HepG2 (cell line): Measurements from ENCODE around the gene SIT1. TPM values are rescaled to one million over a fixed set of nuclear protein-coding genes. Genes with fewer than 3 reads are reported as not detected.

Experiments used
- CEBPB ChIP-seq: IDR thresholded peaks from 2 replicates; pipeline ENCODE4 v1.6.1; 2011; ENCODE audit warnings: low read depth, low read length, improper control_type of control experiment, borderline replicate concordance
- MEF2D ChIP-seq: sonication (generic); formaldehyde crosslinking; IDR thresholded peaks from 2 replicates; pipeline ENCODE4 v1.5.1; 2020; ENCODE audit warnings: mild to moderate bottlenecking, missing genetic modification reagents
- NR2F1 ChIP-seq, 2 experiments: fragments of 450-650 bp in 1 of 2; formaldehyde crosslinking in 1 of 2; IDR thresholded peaks; 2 replicates each; pipeline versions ENCODE4 v1.5.0 to v1.6.1; 2016 to 2020; ENCODE audit warnings: mild to moderate bottlenecking in 1 of 2, missing compliant biosample characterization in 1 of 2, missing genetic modification reagents in 1 of 2, moderate library complexity in 1 of 2
- PHB2 ChIP-seq: fragments of 450-650 bp; IDR thresholded peaks from 2 replicates; pipeline ENCODE4 v1.6.1; 2018; ENCODE audit not compliant: partially characterized antibody
- SIN3B ChIP-seq: fragments of 150-350 bp; IDR thresholded peaks from 2 replicates; pipeline ENCODE4 v1.6.1; 2014; ENCODE audit warnings: low read length
- SP1 ChIP-seq, 2 experiments: fragments of 450-650 bp in 1 of 2; sonication (generic) in 1 of 2; formaldehyde crosslinking in 1 of 2; IDR thresholded peaks; 2 replicates each; pipeline versions ENCODE4 v1.4.0 to v1.6.1; 2016 to 2020; ENCODE audit warnings: missing genetic modification reagents in 1 of 2
- SP4 ChIP-seq: sonication (generic); formaldehyde crosslinking; IDR thresholded peaks from 2 replicates; pipeline ENCODE4 v1.8.1; 2023; ENCODE audit warnings: mild to moderate bottlenecking, missing genetic modification reagents
- ZNF10 ChIP-seq: sonication (generic); formaldehyde crosslinking; IDR thresholded peaks from 2 replicates; pipeline ENCODE4 v1.4.0; 2020; ENCODE audit warnings: mild to moderate bottlenecking, low read depth, missing genetic modification reagents, borderline replicate concordance
- ZNF17 ChIP-seq: sonication (generic); formaldehyde crosslinking; IDR thresholded peaks from 2 replicates; pipeline ENCODE4 v1.5.0; 2020; ENCODE audit warnings: mild to moderate bottlenecking, missing genetic modification reagents
- ZNF235 ChIP-seq: sonication (generic); formaldehyde crosslinking; IDR thresholded peaks from 2 replicates; pipeline ENCODE4 v1.8.1; 2023; ENCODE audit warnings: mild to moderate bottlenecking, missing genetic modification reagents, borderline replicate concordance
- ZNF337 ChIP-seq: sonication (generic); formaldehyde crosslinking; IDR thresholded peaks from 2 replicates; pipeline ENCODE4 v1.5.1; 2020; ENCODE audit warnings: missing genetic modification reagents, low read depth, mild to moderate bottlenecking, borderline replicate concordance
- ZNF616 ChIP-seq: sonication (generic); formaldehyde crosslinking; IDR thresholded peaks from 2 replicates; pipeline ENCODE4 v1.5.0; 2020; ENCODE audit warnings: low read depth, mild to moderate bottlenecking, missing genetic modification reagents
- ZNF672 ChIP-seq: sonication (generic); formaldehyde crosslinking; IDR thresholded peaks from 2 replicates; pipeline ENCODE4 v1.8.1; 2022; ENCODE audit warnings: missing genetic modification reagents
- ZNF816 ChIP-seq: sonication (generic); formaldehyde crosslinking; IDR thresholded peaks from 2 replicates; pipeline ENCODE4 v1.8.0; 2022; ENCODE audit warnings: missing genetic modification reagents, mild to moderate bottlenecking, borderline replicate concordance
- polyA plus RNA-seq, 8 experiments: library from polyadenylated mRNA; depleted of rRNA in 3 of 8; stranded (reverse) in 7 of 8; unstranded in 1 of 8; fragments of >200 nt; fragmentation: Illumina TruSeq in 4 of 8; extraction: Trizol in 4 of 8; gene quantifications; 2 replicates each; pipeline versions ENCODE4 v1.2.1 to v1.2.3, GENCODE V29; 2011 to 2016; ENCODE audit warnings: low read depth in 4 of 8, missing spikeins in 1 of 8, mixed read lengths in 1 of 8; ENCODE audit not compliant: insufficient read depth in 1 of 8
- total RNA-seq, 5 experiments: library from RNA; depleted of rRNA; stranded (reverse); fragments of >200 nt; fragmentation: Illumina TruSeq; extraction: Trizol; gene quantifications; 2 replicates each; pipeline ENCODE4 v1.2.3, GENCODE V29; 2016; ENCODE audit warnings: low read depth in 1 of 5
- TF ChIP-seq, protein P1 (sequence below): sonication (generic); formaldehyde crosslinking; IDR thresholded peaks from 2 replicates; pipeline ENCODE4 v1.8.1; 2023; ENCODE audit warnings: mild to moderate bottlenecking, moderate library complexity, missing genetic modification reagents
- TF ChIP-seq, protein P2 (sequence below): sonication (generic); formaldehyde crosslinking; IDR thresholded peaks from 2 replicates; pipeline ENCODE4 v1.4.0; 2020; ENCODE audit warnings: missing genetic modification reagents, borderline replicate concordance
- TF ChIP-seq, protein P3 (sequence below): sonication (generic); formaldehyde crosslinking; IDR thresholded peaks from 2 replicates; pipeline ENCODE4 v1.9.0; 2021; ENCODE audit warnings: missing genetic modification reagents, mild to moderate bottlenecking, borderline replicate concordance
- TF ChIP-seq, protein P4 (sequence below): sonication (generic); formaldehyde crosslinking; IDR thresholded peaks from 2 replicates; pipeline ENCODE4 v1.4.0; 2020; ENCODE audit warnings: mild to moderate bottlenecking, missing genetic modification reagents

Gene SIT1
- total and polyA plus RNA-seq, 2 of the 13 experiments (the other 11 are each of a cell fraction or from before 2014, with no cell fraction given), result 0.09 to 6.7 TPM

DNA sequence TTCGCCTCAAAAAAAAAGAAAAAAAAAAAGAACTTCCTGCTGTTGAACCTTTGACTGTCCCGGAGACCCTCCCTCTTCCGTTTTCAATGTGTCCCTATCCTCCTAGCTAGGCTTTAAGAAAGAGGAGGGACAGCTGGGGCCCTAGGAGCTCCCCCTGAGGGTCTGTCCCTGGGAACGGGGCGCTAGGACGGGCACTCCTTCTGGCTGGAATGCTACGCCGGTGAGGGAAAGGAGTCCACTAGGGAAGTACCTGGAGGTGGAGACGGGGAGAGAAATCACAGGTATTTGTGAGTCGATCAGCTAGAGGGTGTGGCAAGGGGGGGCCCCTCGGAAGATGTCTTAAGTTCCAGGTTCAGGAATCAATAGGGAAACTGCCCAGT is 4.6 kb downstream of the SIT1 start (continued):
- TF ChIP-seq MEF2D (no peak), ZNF17 (CRISPR knock-in tag) (no peak), ZNF235 (CRISPR knock-in tag) (no peak), ZNF337 (CRISPR knock-in tag) (no peak), CEBPB (no peak), NR2F1 (CRISPR knock-in tag; IDR thresholded peaks at IDR 0.05) (no peak), ZNF616 (0 out of 2 replicates have a peak, but pooled peaks have one; percentile 37), ZNF672 (CRISPR knock-in tag) (no peak), SP1 (IDR thresholded peaks at IDR 0.05) (no peak), SP1 (CRISPR knock-in tag; IDR thresholded peaks at IDR 0.05) (no peak), ZNF10 (CRISPR knock-in tag) (no peak), SP4 (CRISPR knock-in tag) (0 out of 2 replicates have a peak, but pooled peaks have one; percentile 30), SIN3B (no peak), PHB2 (no peak), ZNF816 (CRISPR knock-in tag) (peak; percentile 65; the same call in 1 of the 2 replicates)
- TF ChIP-seq, protein P1, sequence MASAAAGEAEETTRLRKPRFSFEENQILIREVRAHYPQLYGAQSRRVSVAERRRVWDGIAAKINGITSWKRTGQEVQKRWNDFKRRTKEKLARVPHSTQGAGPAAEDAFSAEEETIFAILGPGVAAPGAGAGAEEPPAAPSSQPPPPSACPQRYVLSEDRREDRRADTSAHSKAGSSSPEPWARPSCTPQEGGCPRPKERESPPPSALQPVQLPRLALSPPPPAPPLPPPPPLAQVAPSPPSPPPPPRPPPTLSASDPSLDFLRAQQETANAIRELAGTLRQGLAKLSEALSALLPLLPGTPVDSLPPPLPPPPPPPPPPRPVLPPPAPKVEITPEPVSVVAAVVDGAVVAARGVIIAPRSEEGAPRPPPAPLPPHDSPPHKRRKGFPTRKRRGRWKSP (CRISPR knock-in tag), result no peak
- TF ChIP-seq, protein P2, sequence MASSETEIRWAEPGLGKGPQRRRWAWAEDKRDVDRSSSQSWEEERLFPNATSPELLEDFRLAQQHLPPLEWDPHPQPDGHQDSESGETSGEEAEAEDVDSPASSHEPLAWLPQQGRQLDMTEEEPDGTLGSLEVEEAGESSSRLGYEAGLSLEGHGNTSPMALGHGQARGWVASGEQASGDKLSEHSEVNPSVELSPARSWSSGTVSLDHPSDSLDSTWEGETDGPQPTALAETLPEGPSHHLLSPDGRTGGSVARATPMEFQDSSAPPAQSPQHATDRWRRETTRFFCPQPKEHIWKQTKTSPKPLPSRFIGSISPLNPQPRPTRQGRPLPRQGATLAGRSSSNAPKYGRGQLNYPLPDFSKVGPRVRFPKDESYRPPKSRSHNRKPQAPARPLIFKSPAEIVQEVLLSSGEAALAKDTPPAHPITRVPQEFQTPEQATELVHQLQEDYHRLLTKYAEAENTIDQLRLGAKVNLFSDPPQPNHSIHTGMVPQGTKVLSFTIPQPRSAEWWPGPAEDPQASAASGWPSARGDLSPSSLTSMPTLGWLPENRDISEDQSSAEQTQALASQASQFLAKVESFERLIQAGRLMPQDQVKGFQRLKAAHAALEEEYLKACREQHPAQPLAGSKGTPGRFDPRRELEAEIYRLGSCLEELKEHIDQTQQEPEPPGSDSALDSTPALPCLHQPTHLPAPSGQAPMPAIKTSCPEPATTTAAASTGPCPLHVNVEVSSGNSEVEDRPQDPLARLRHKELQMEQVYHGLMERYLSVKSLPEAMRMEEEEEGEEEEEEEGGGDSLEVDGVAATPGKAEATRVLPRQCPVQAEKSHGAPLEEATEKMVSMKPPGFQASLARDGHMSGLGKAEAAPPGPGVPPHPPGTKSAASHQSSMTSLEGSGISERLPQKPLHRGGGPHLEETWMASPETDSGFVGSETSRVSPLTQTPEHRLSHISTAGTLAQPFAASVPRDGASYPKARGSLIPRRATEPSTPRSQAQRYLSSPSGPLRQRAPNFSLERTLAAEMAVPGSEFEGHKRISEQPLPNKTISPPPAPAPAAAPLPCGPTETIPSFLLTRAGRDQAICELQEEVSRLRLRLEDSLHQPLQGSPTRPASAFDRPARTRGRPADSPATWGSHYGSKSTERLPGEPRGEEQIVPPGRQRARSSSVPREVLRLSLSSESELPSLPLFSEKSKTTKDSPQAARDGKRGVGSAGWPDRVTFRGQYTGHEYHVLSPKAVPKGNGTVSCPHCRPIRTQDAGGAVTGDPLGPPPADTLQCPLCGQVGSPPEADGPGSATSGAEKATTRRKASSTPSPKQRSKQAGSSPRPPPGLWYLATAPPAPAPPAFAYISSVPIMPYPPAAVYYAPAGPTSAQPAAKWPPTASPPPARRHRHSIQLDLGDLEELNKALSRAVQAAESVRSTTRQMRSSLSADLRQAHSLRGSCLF (CRISPR knock-in tag), result no peak
- TF ChIP-seq, protein P3, sequence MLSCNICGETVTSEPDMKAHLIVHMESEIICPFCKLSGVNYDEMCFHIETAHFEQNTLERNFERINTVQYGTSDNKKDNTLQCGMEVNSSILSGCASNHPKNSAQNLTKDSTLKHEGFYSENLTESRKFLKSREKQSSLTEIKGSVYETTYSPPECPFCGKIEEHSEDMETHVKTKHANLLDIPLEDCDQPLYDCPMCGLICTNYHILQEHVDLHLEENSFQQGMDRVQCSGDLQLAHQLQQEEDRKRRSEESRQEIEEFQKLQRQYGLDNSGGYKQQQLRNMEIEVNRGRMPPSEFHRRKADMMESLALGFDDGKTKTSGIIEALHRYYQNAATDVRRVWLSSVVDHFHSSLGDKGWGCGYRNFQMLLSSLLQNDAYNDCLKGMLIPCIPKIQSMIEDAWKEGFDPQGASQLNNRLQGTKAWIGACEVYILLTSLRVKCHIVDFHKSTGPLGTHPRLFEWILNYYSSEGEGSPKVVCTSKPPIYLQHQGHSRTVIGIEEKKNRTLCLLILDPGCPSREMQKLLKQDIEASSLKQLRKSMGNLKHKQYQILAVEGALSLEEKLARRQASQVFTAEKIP (CRISPR knock-in tag), result no peak
- TF ChIP-seq, protein P4, sequence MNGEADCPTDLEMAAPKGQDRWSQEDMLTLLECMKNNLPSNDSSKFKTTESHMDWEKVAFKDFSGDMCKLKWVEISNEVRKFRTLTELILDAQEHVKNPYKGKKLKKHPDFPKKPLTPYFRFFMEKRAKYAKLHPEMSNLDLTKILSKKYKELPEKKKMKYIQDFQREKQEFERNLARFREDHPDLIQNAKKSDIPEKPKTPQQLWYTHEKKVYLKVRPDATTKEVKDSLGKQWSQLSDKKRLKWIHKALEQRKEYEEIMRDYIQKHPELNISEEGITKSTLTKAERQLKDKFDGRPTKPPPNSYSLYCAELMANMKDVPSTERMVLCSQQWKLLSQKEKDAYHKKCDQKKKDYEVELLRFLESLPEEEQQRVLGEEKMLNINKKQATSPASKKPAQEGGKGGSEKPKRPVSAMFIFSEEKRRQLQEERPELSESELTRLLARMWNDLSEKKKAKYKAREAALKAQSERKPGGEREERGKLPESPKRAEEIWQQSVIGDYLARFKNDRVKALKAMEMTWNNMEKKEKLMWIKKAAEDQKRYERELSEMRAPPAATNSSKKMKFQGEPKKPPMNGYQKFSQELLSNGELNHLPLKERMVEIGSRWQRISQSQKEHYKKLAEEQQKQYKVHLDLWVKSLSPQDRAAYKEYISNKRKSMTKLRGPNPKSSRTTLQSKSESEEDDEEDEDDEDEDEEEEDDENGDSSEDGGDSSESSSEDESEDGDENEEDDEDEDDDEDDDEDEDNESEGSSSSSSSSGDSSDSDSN (CRISPR knock-in tag), result peak; percentile 51; the same call in 1 of the 2 replicates
